HFFc6 (cell line): Measurements from ENCODE around the gene AGR3. TPM values are rescaled to one million over a fixed set of nuclear protein-coding genes. Genes with fewer than 3 reads are reported as not detected.
"Not testable (repeated sequence)": the region's sequence is repeated elsewhere in the genome, so short reads cannot be mapped to it uniquely, and the experiment has no call there.

Experiments used
- DNase-seq: peaks from one replicate; pipeline ENCODE4 v3.0.0-alpha.2; 2018
- H3K27ac Mint-ChIP-seq: 2 replicates; pipeline ENCODE4 v1.8.0; 2020; ENCODE audit warnings: mild to moderate bottlenecking, mixed read lengths
- H3K27me3 Mint-ChIP-seq: 2 replicates; pipeline ENCODE4 v1.8.0; 2021; ENCODE audit warnings: mild to moderate bottlenecking, moderate library complexity, mixed read lengths; ENCODE audit not compliant: insufficient read depth
- H3K36me3 Mint-ChIP-seq: 2 replicates; pipeline ENCODE4 v1.8.0; 2021; ENCODE audit warnings: low read depth, mixed read lengths
- H3K4me1 Mint-ChIP-seq: 2 replicates; pipeline ENCODE4 v1.8.0; 2020; ENCODE audit warnings: low read depth, mixed read lengths
- H3K4me3 Mint-ChIP-seq: 2 replicates; pipeline ENCODE4 v1.8.0; 2020; ENCODE audit warnings: mild to moderate bottlenecking, moderate library complexity, mixed read lengths
- H3K9me3 Mint-ChIP-seq: 2 replicates; pipeline ENCODE4 v1.8.0; 2020; ENCODE audit warnings: mild to moderate bottlenecking, mixed read lengths
- CTCF ChIP-seq: fragments of 200-600 bp; sonication (generic); IDR thresholded peaks from 2 replicates; pipeline ENCODE4 v1.5.0; 2021; ENCODE audit warnings: antibody characterized with exemption, mild to moderate bottlenecking
- total RNA-seq, 6 experiments: library from RNA; stranded (reverse); fragmentation: NEBNext Ultra II Directional; extraction: Animal tissue kit (Norgen Biotek cat#: 25700); gene quantifications; 2 replicates in 1 of 6; 3 replicates in 5 of 6; pipeline ENCODE4 v1.2.3, GENCODE V29; 2021

Gene AGR3
- total RNA-seq, 6 experiments from 2014 or later = not detected

- no peak for DNase-seq
- Mint-ChIP-seq H3K27ac (no peak overlapping the region), H3K4me3 (no peak overlapping the region), H3K27me3 (no peaks in the 10 kb centered on the region; the same call in 1 of the 2 replicates), H3K36me3 (no peaks in the 10 kb centered on the region), H3K9me3 (no peaks in the 10 kb centered on the region), H3K4me1 (no peaks in the 10 kb centered on the region)
- TF ChIP-seq CTCF = no peak
Observed at GRCh38 chr7:16883918-16884317, 2.1 kb upstream of the AGR3 start.

- H3K36me3 Mint-ChIP-seq = no peaks in the 10 kb centered on the region
- DNase-seq = no peak
- H3K4me1 Mint-ChIP-seq = no peaks in the 10 kb centered on the region
- H3K4me3 Mint-ChIP-seq = no peak overlapping the region
- TF ChIP-seq CTCF = no peak
- H3K27ac Mint-ChIP-seq = no peak overlapping the region
- H3K9me3 Mint-ChIP-seq = no peaks in the 10 kb centered on the region
- H3K27me3 Mint-ChIP-seq = no peaks in the 10 kb centered on the region; the same call in 1 of the 2 replicates
Observed at GRCh38 chr7:16880554-16880953, 1.2 kb downstream of the AGR3 start.

GRCh38 chr7:16879181-16879580 is 2.6 kb downstream of the AGR3 start:
- no peaks in the 10 kb centered on the region for H3K4me1 Mint-ChIP-seq
- no peak for TF ChIP-seq CTCF
- H3K9me3 Mint-ChIP-seq = no peaks in the 10 kb centered on the region
- DNase-seq = no peak
- H3K27me3 Mint-ChIP-seq = no peaks in the 10 kb centered on the region; the same call in 1 of the 2 replicates
- no peaks in the 10 kb centered on the region for H3K36me3 Mint-ChIP-seq
- no peak overlapping the region for H3K4me3 Mint-ChIP-seq
- no peak overlapping the region for H3K27ac Mint-ChIP-seq

GRCh38 chr7:16875861-16876260 is 5.9 kb downstream of the AGR3 start:
- no peak for TF ChIP-seq CTCF
- no peak overlapping the region for H3K27ac Mint-ChIP-seq
- H3K4me1 Mint-ChIP-seq = no peaks in the 10 kb centered on the region
- 0 out of 2 replicates have a peak, but pooled peaks cover 9% of the 10 kb centered on the region for H3K36me3 Mint-ChIP-seq
- H3K4me3 Mint-ChIP-seq = no peak overlapping the region
- no peaks in the 10 kb centered on the region; the same call in 1 of the 2 replicates for H3K27me3 Mint-ChIP-seq
- DNase-seq = no peak
- H3K9me3 Mint-ChIP-seq = peaks cover 6% of the 10 kb centered on the region

- no peak for TF ChIP-seq CTCF
- Mint-ChIP-seq H3K27ac (no peak overlapping the region), H3K9me3 (peaks cover 6% of the 10 kb centered on the region), H3K27me3 (no peaks in the 10 kb centered on the region; the same call in 1 of the 2 replicates), H3K4me1 (no peaks in the 10 kb centered on the region), H3K4me3 (no peak overlapping the region), H3K36me3 (0 out of 2 replicates have a peak, but pooled peaks cover 9% of the 10 kb centered on the region)
- DNase-seq = no peak
Observed at GRCh38 chr7:16874066-16874465, 7.7 kb downstream of the AGR3 start.

- Mint-ChIP-seq H3K9me3 (peaks cover 6% of the 10 kb centered on the region), H3K4me1 (no peaks in the 10 kb centered on the region), H3K36me3 (0 out of 2 replicates have a peak, but pooled peaks cover 8% of the 10 kb centered on the region), H3K27me3 (no peaks in the 10 kb centered on the region), H3K27ac (no peak overlapping the region), H3K4me3 (no peak overlapping the region)
- DNase-seq = no peak
- no peak for TF ChIP-seq CTCF
Observed at GRCh38 chr7:16867328-16867727, 14.5 kb downstream of the AGR3 start.

GRCh38 chr7:16853189-16853588 is 28.6 kb downstream of the AGR3 start:
- not testable (repeated sequence) for H3K4me3 Mint-ChIP-seq, DNase-seq, H3K27me3 Mint-ChIP-seq, H3K4me1 Mint-ChIP-seq, H3K27ac Mint-ChIP-seq, H3K9me3 Mint-ChIP-seq, H3K36me3 Mint-ChIP-seq
